ENCODE measurements around the gene YIF1B. TPM values are rescaled to one million over a fixed set of nuclear protein-coding genes. Genes with fewer than 3 reads are reported as not detected.

Gene YIF1B
- total and polyA plus RNA-seq, 2 experiments from 2014 or later: 82.8 to 106 TPM

GRCh38 chr19:38265213-38265861 is 50.4 kb downstream of the YIF1B start (continued):
- TF ChIP-seq ZNF462 (CRISPR knock-in tag; IDR thresholded peaks at IDR 0.05) (no peak), ZNF331 (CRISPR knock-in tag; IDR thresholded peaks at IDR 0.05; ENCODE audit: low read depth) (no peak), EZH2 (IDR thresholded peaks at IDR 0.05; ENCODE audit: low read depth, unreplicated experiment) (no peak), NANOG (IDR thresholded peaks at IDR 0.05; ENCODE audit: borderline replicate concordance) (no peak), ZNF114 (CRISPR knock-in tag; IDR thresholded peaks at IDR 0.05) (no peak)

GRCh38 chr19:38264486-38265212 is 51.1 kb downstream of the YIF1B start, which contains the start of gene SPINT2:
SPINT2 (plus strand) TSS chr19:38264573; CDS start chr19:38264893, 320 bp downstream.
- no peaks in the 10 kb centered on the region; the same call in 2 of the 3 replicates for H3K36me3 Mint-ChIP-seq (ENCODE audit: low read depth)
- TF ChIP-seq REST (IDR thresholded peaks at IDR 0.05; ENCODE audit: unreplicated experiment): no peak
- TF ChIP-seq ETS1 (IDR thresholded peaks at IDR 0.05): peak; percentile 80
- TF ChIP-seq ZNF331 (CRISPR knock-in tag; IDR thresholded peaks at IDR 0.05; ENCODE audit: low read depth): no peak
- TF ChIP-seq CTCF (conservative IDR thresholded peaks at IDR 0.05; ENCODE audit: low read depth in 2 of 2): no peak
- no peak for TF ChIP-seq EZH2phosphoT487 (IDR thresholded peaks at IDR 0.05; ENCODE audit: unreplicated experiment)
- TF ChIP-seq CREB1 (CRISPR knock-in tag; IDR thresholded peaks at IDR 0.05; ENCODE audit: low read depth): peak; percentile 56; the same call in 1 of the 2 replicates

More at GRCh38 chr19:38264486-38265212, 51.1 kb downstream of the YIF1B start, which contains the start of gene SPINT2:
- Mint-ChIP-seq H3K4me1 (peaks cover 48% of the 10 kb centered on the region), H3K9me3 (no peaks in the 10 kb centered on the region), H3K4me3 (peak within 1 kb of the TSS; percentile 95), H3K27me3 (ENCODE audit: insufficient read depth, low read depth, poor library complexity) (peaks cover 20% of the 10 kb centered on the region), H3K27ac (peak within 1 kb of the TSS; percentile 96)
- peak; percentile 77 for ATAC-seq
- Histone ChIP-seq H3K4me2 (peak within 1 kb of the TSS; percentile 99), H2AFZ (peak within 1 kb of the TSS; percentile 94), H3K9me2 (ENCODE audit: insufficient read depth) (no peaks in the 10 kb centered on the region), H3K79me2 (replicated peaks; ENCODE audit: insufficient read depth) (peaks cover 49% of the 10 kb centered on the region), H3K36me3 (ENCODE audit: insufficient read depth) (no peaks in the 10 kb centered on the region), H3K4me3 (peak within 1 kb of the TSS; percentile 96), H3F3A (replicated peaks; ENCODE audit: low read depth) (peaks cover 31% of the 10 kb centered on the region), H3K4me1 (ENCODE audit: insufficient read depth) (peaks cover 52% of the 10 kb centered on the region), H3K27me3 (ENCODE audit: insufficient read depth) (no peaks in the 10 kb centered on the region), H4K20me1 (replicated peaks; ENCODE audit: insufficient read depth) (peaks cover 29% of the 10 kb centered on the region), H3K27ac (ENCODE audit: low read depth) (peak within 1 kb of the TSS; percentile 100)
- peak; percentile 95 for DNase-seq (ENCODE audit: low spot score)
